ENCODE results near the gene ACKR3.

The ACKR3 gene

DNA sequence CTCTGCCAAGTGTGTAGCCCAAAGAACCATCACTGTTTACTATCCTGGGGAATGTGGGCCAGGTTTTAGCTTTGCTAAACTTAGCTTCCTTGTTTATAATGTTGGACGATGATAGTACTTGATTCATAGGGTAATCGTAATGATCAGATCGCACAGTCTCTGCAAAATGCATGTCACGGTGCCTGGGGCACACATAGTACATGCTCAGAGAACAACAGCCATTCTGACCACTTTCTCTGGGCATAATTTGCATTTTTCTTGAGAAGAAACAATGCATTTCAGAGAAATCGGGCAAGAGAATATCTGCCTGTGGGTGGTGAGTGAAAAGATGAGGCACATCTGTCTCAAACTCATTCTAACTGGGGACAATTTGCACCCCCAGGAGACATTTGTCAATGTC, 16.3 kb downstream of the ACKR3 start:
- Histone ChIP-seq H3K4me1 (ENCODE audit: control insufficient read depth, insufficient read depth, low read length, unreplicated experiment) (no peaks in the 10 kb centered on the region), H3K79me2 (ENCODE audit: control insufficient read depth, insufficient read depth, low read length, unreplicated experiment) (no peaks in the 10 kb centered on the region), H3K27me3 (ENCODE audit: insufficient read depth, low read length) (no peaks in the 10 kb centered on the region), H3K27ac (ENCODE audit: low read depth, low read length) (no peak overlapping the region), H3K4me3 (ENCODE audit: low read depth, low read length) (no peak overlapping the region), H3K36me3 (ENCODE audit: insufficient read depth, low read length) (no peaks in the 10 kb centered on the region), H2AFZ (ENCODE audit: low read length, unreplicated experiment) (no peak overlapping the region)

DNA sequence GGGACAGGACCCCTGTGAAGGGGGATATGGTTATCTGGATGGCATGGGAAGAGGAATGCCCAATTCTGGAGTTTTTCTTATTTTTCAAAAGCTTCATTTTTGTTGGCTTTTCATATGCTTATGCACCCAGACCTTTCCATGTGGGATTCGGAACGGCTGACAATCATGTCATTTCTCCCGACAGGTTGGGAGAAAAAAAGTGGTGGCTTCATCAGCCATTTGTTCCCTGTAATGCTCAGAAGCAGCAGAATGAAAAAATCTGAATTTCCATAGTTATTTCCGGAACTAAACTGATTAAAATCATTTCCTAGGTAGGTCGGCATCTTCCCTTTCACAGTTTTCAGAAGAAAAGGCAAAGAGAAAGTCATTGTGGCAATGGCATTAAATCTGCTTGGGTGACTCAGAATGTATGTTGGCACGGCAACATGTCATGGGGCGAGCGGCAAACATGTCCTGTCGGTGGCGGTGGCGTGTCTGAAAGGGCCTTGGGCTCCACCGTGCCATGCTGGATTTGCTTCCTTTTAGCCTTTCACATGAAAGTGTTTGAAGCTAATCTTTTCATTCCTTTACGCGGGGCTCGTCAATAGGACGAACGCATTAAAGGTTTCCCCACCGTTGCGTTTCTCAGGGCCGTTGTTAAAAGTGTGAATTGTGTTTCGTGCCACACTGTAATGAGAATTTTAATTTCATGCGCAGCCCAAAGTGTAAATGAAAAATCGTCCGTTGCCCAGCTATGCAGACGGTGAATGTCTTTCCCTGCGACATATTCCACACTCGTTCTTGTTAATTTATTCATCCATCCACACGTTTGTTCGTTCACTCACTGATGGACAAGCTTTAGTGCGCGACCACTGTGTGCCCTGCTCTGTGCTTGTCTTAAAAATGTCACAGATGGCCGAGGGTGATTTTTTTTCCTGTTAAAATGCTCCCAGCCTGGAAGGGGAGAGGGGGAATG, 18.5 kb downstream of the ACKR3 start:
- H3K36me3 ChIP-seq (ENCODE audit: insufficient read depth, low read length), result no peaks in the 10 kb centered on the region

GRCh38 chr2:236588932-236589592, 19.4 kb downstream of the ACKR3 start:
- Histone ChIP-seq H2AFZ (ENCODE audit: low read length, unreplicated experiment) (no peak overlapping the region), H3K36me3 (ENCODE audit: insufficient read depth, low read length) (no peaks in the 10 kb centered on the region), H3K27ac (ENCODE audit: low read depth, low read length) (no peak overlapping the region), H3K4me3 (ENCODE audit: low read depth, low read length) (no peak overlapping the region), H3K27me3 (ENCODE audit: insufficient read depth, low read length) (no peaks in the 10 kb centered on the region), H3K79me2 (ENCODE audit: control insufficient read depth, insufficient read depth, low read length, unreplicated experiment) (no peaks in the 10 kb centered on the region), H3K4me1 (ENCODE audit: control insufficient read depth, insufficient read depth, low read length, unreplicated experiment) (no peaks in the 10 kb centered on the region)

More for the DNA sequence above, 18.5 kb downstream of the ACKR3 start:
- H3K4me1 ChIP-seq (ENCODE audit: control insufficient read depth, insufficient read depth, low read length, unreplicated experiment), result no peaks in the 10 kb centered on the region
- H3K4me3 ChIP-seq (ENCODE audit: low read depth, low read length), result no peak overlapping the region
- H3K79me2 ChIP-seq (ENCODE audit: control insufficient read depth, insufficient read depth, low read length, unreplicated experiment), result no peaks in the 10 kb centered on the region
- H3K27me3 ChIP-seq (ENCODE audit: insufficient read depth, low read length), result no peaks in the 10 kb centered on the region
- no peak overlapping the region for H3K27ac ChIP-seq (ENCODE audit: low read depth, low read length)
- H2AFZ ChIP-seq (ENCODE audit: low read length, unreplicated experiment), result no peak overlapping the region

DNA sequence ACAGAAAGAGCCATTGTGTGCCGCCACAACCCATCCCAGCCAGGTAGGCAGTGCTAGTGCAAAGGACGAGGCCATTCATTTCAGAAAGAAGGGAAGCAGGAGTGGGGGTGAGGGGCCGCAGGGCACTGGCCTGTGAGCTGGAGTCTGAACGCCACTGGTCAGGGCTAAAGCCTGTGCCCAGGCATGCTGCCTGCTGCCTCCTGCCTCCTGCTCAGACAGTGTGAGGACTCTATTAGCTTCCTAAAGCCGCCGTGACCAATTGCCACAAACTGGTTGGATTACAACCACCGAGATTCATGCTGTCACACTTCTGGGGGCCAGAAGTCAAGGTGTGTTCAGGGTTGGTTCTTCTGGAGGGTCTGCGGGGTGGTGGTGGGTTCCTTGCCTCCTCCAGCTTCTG, 21.2 kb downstream of the ACKR3 start:
- no peak overlapping the region for H3K27ac ChIP-seq (ENCODE audit: low read depth, low read length)
- no peak overlapping the region for H3K4me3 ChIP-seq (ENCODE audit: low read depth, low read length)
- H3K4me1 ChIP-seq (ENCODE audit: control insufficient read depth, insufficient read depth, low read length, unreplicated experiment), result no peaks in the 10 kb centered on the region
- no peaks in the 10 kb centered on the region for H3K36me3 ChIP-seq (ENCODE audit: insufficient read depth, low read length)
- H3K79me2 ChIP-seq (ENCODE audit: control insufficient read depth, insufficient read depth, low read length, unreplicated experiment), result no peaks in the 10 kb centered on the region
- H2AFZ ChIP-seq (ENCODE audit: low read length, unreplicated experiment), result no peak overlapping the region
- no peaks in the 10 kb centered on the region for H3K27me3 ChIP-seq (ENCODE audit: insufficient read depth, low read length)

- Histone ChIP-seq H3K27me3 (ENCODE audit: insufficient read depth, low read length) (no peaks in the 10 kb centered on the region; the same call in 1 of the 2 replicates), H3K36me3 (ENCODE audit: insufficient read depth, low read length) (no peaks in the 10 kb centered on the region), H3K27ac (ENCODE audit: low read depth, low read length) (no peak overlapping the region), H3K4me3 (ENCODE audit: low read depth, low read length) (no peak overlapping the region), H3K4me1 (ENCODE audit: control insufficient read depth, insufficient read depth, low read length, unreplicated experiment) (no peaks in the 10 kb centered on the region), H3K79me2 (ENCODE audit: control insufficient read depth, insufficient read depth, low read length, unreplicated experiment) (no peaks in the 10 kb centered on the region), H2AFZ (ENCODE audit: low read length, unreplicated experiment) (no peak overlapping the region)
Measured at GRCh38 chr2:236592821-236593220, 23.2 kb downstream of the ACKR3 start.

DNA sequence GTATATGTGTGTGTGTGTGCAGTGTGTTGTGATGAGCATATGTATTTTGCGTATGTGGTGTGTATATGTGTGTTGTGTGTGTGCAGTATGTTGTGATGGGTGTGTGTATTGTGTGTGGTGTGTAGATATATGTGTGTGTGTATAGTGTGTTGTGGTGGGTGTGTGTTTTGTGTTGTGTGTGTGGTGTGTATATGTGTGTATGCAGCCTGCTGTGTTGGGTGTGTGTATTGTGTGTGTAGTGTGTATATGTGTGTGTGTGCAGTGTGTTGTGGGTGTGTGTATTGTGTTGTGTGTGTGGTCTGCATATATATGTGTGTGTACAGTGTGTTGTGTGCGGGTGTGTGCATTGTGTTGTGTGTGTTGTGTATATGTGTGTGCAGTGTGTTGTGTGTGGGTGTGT, 23.9 kb downstream of the ACKR3 start:
- H3K4me1 ChIP-seq (ENCODE audit: control insufficient read depth, insufficient read depth, low read length, unreplicated experiment), result no peaks in the 10 kb centered on the region
- no peak overlapping the region for H2AFZ ChIP-seq (ENCODE audit: low read length, unreplicated experiment)
- peaks cover 3% of the 10 kb centered on the region; the same call in 1 of the 2 replicates for H3K27me3 ChIP-seq (ENCODE audit: insufficient read depth, low read length)
- H3K4me3 ChIP-seq (ENCODE audit: low read depth, low read length), result no peak overlapping the region
- no peaks in the 10 kb centered on the region for H3K79me2 ChIP-seq (ENCODE audit: control insufficient read depth, insufficient read depth, low read length, unreplicated experiment)
- no peak overlapping the region for H3K27ac ChIP-seq (ENCODE audit: low read depth, low read length)
- H3K36me3 ChIP-seq (ENCODE audit: insufficient read depth, low read length), result no peaks in the 10 kb centered on the region

GRCh38 chr2:236593956-236594355, 24.3 kb downstream of the ACKR3 start:
- Histone ChIP-seq H3K27ac (ENCODE audit: low read depth, low read length) (no peak overlapping the region), H3K4me3 (ENCODE audit: low read depth, low read length) (no peak overlapping the region), H2AFZ (ENCODE audit: low read length, unreplicated experiment) (no peak overlapping the region), H3K36me3 (ENCODE audit: insufficient read depth, low read length) (no peaks in the 10 kb centered on the region), H3K27me3 (ENCODE audit: insufficient read depth, low read length) (peaks cover 6% of the 10 kb centered on the region; the same call in 1 of the 2 replicates), H3K4me1 (ENCODE audit: control insufficient read depth, insufficient read depth, low read length, unreplicated experiment) (no peaks in the 10 kb centered on the region), H3K79me2 (ENCODE audit: control insufficient read depth, insufficient read depth, low read length, unreplicated experiment) (no peaks in the 10 kb centered on the region)

DNA sequence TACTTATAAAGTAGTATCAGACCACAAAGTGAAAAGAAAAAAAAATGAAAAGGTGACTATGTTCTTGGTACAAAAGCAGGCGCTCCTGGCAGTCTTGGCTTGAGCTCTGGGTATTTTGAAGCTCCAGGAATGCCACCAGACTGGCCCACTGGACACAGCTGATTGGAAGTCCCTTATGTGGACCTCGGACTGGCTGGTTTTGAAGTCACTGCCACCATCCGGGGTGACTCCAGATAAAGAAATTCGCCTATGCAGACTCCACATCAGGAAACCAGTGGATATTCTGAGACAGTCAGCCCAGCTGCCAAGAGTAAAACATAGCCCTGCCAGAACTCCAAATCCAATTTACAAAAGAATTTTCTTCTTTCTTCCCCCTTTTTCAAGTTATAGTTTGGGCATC, 28.0 kb downstream of the ACKR3 start:
- no peaks in the 10 kb centered on the region for H3K36me3 ChIP-seq (ENCODE audit: insufficient read depth, low read length)
- H2AFZ ChIP-seq (ENCODE audit: low read length, unreplicated experiment), result no peak overlapping the region
- no peaks in the 10 kb centered on the region for H3K4me1 ChIP-seq (ENCODE audit: control insufficient read depth, insufficient read depth, low read length, unreplicated experiment)
- H3K27me3 ChIP-seq (ENCODE audit: insufficient read depth, low read length), result peaks cover 27% of the 10 kb centered on the region
- H3K27ac ChIP-seq (ENCODE audit: low read depth, low read length), result no peak overlapping the region
- no peak overlapping the region for H3K4me3 ChIP-seq (ENCODE audit: low read depth, low read length)
- no peaks in the 10 kb centered on the region for H3K79me2 ChIP-seq (ENCODE audit: control insufficient read depth, insufficient read depth, low read length, unreplicated experiment)

DNA sequence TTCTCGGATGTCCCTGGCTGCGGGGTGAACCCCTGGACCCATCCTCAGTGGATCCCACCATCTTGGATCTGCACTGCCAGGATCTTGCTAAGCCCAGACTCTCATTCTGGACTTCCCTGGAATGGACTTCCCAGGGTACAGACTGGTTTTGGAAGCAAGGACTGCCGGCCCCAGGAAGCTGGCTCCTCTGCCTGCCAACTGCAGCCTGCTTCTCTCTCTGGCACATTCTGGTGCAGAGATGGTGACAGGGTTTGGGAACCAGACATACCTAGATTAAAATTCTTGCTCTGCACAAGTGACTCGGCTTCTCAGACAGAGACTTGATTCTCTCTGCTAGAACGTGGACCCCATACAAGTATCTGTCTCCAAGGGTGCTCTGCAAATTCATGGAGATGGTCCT, 29.4 kb downstream of the ACKR3 start:
- Histone ChIP-seq H3K27ac (ENCODE audit: low read depth, low read length) (no peak overlapping the region), H3K4me3 (ENCODE audit: low read depth, low read length) (no peak overlapping the region), H3K4me1 (ENCODE audit: control insufficient read depth, insufficient read depth, low read length, unreplicated experiment) (no peaks in the 10 kb centered on the region), H3K36me3 (ENCODE audit: insufficient read depth, low read length) (no peaks in the 10 kb centered on the region), H3K79me2 (ENCODE audit: control insufficient read depth, insufficient read depth, low read length, unreplicated experiment) (no peaks in the 10 kb centered on the region), H2AFZ (ENCODE audit: low read length, unreplicated experiment) (no peak overlapping the region), H3K27me3 (ENCODE audit: insufficient read depth, low read length) (peaks cover 28% of the 10 kb centered on the region)

DNA sequence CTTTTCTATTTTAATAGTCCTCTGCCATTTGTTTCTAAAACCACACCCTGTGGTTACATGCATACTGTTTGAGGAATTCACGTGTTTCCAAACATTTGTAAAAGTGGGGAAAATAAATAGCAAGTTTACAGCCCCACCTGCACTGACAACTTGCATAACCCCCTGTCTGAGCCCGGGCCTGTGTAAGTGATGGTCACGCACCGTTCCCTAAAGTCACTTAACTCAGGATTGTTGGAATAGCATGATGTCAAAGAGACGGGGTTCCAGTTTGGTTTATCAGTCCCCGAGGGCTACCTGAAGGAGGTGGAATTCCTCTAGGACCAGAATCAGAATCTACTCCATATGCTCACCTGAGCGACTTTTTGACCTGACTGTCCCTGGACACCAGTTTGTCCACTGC, 30.5 kb downstream of the ACKR3 start:
- H3K4me1 ChIP-seq (ENCODE audit: control insufficient read depth, insufficient read depth, low read length, unreplicated experiment), result no peaks in the 10 kb centered on the region

DNA sequence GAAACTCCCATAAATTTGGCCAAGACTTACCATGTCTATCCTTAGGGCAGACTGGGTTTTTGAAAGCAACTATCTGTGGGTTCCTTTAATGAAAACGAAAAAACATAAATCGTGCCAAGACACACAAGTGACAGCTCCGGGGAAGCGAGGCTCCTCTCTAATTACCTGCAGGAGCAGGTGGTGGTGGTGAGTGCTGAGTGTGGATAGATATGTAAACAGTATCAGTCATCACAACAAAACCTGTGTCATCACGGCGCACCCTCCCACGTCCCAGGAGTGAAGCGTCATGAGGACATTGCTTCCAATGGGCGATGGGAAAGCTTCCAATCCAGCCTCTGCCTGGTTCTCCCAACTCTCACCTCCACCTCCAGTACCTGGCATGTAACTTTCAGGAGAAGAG, 31.3 kb downstream of the ACKR3 start:
- Histone ChIP-seq H3K4me1 (ENCODE audit: control insufficient read depth, insufficient read depth, low read length, unreplicated experiment) (no peaks in the 10 kb centered on the region), H3K79me2 (ENCODE audit: control insufficient read depth, insufficient read depth, low read length, unreplicated experiment) (no peaks in the 10 kb centered on the region), H3K4me3 (ENCODE audit: low read depth, low read length) (no peak overlapping the region), H3K27me3 (ENCODE audit: insufficient read depth, low read length) (peaks cover 36% of the 10 kb centered on the region), H2AFZ (ENCODE audit: low read length, unreplicated experiment) (no peak overlapping the region), H3K36me3 (ENCODE audit: insufficient read depth, low read length) (no peaks in the 10 kb centered on the region), H3K27ac (ENCODE audit: low read depth, low read length) (no peak overlapping the region)

More for the DNA sequence above, 30.5 kb downstream of the ACKR3 start:
- Histone ChIP-seq H3K36me3 (ENCODE audit: insufficient read depth, low read length) (no peaks in the 10 kb centered on the region), H3K27me3 (ENCODE audit: insufficient read depth, low read length) (peaks cover 30% of the 10 kb centered on the region), H3K4me3 (ENCODE audit: low read depth, low read length) (no peak overlapping the region), H3K27ac (ENCODE audit: low read depth, low read length) (no peak overlapping the region), H3K79me2 (ENCODE audit: control insufficient read depth, insufficient read depth, low read length, unreplicated experiment) (no peaks in the 10 kb centered on the region), H2AFZ (ENCODE audit: low read length, unreplicated experiment) (no peak overlapping the region)

Data from ACC112 (cell line).